GM21423 (cell line): Measurements from ENCODE around the gene TWSG1.
"Not testable (repeated sequence)": the region's sequence is repeated elsewhere in the genome, so short reads cannot be mapped to it uniquely, and the experiment has no call there.

ENCODE experiments used
- ATAC-seq: cut with Tn5 transposase; IDR thresholded peaks from one replicate; pipeline ENCODE4 v1.9.1; 2021; ENCODE audit warnings: mild to moderate bottlenecking, moderate library complexity; ENCODE audit not compliant: unreplicated experiment

Gene TWSG1

GRCh38 chr18:9334973-9335696 is 562 bp downstream of the TWSG1 start:
- ATAC-seq: peak; percentile 35

GRCh38 chr18:9335697-9336045 is 1.1 kb downstream of the TWSG1 start:
- ATAC-seq: no peak

GRCh38 chr18:9336827-9337226 is 2.3 kb downstream of the TWSG1 start:
- no peak for ATAC-seq

GRCh38 chr18:9337873-9338272 is 3.3 kb downstream of the TWSG1 start:
- no peak for ATAC-seq

GRCh38 chr18:9340472-9340871 is 5.9 kb downstream of the TWSG1 start:
- no peak for ATAC-seq

GRCh38 chr18:9343577-9343976 is 9.0 kb downstream of the TWSG1 start:
- ATAC-seq: no peak

GRCh38 chr18:9346775-9347174 is 12.2 kb downstream of the TWSG1 start:
- no peak for ATAC-seq

GRCh38 chr18:9348079-9348671 is 13.6 kb downstream of the TWSG1 start:
- no peak for ATAC-seq

GRCh38 chr18:9348766-9349165 is 14.2 kb downstream of the TWSG1 start:
- no peak for ATAC-seq

GRCh38 chr18:9353596-9353995 is 19.0 kb downstream of the TWSG1 start:
- ATAC-seq: peak; percentile 87

- peak; percentile 43 for ATAC-seq
Measured at GRCh38 chr18:9354256-9354655, 19.7 kb downstream of the TWSG1 start.

- no peak for ATAC-seq
Measured at GRCh38 chr18:9356976-9357375, 22.4 kb downstream of the TWSG1 start.

- no peak for ATAC-seq
Measured at GRCh38 chr18:9359796-9360195, 25.2 kb downstream of the TWSG1 start.

GRCh38 chr18:9361191-9361590 is 26.6 kb downstream of the TWSG1 start:
- no peak for ATAC-seq

- no peak for ATAC-seq
Measured at GRCh38 chr18:9362869-9363268, 28.3 kb downstream of the TWSG1 start.

- ATAC-seq: no peak
Measured at GRCh38 chr18:9364242-9364641, 29.7 kb downstream of the TWSG1 start.

- no peak for ATAC-seq
Measured at GRCh38 chr18:9365406-9365805, 30.8 kb downstream of the TWSG1 start.

- no peak for ATAC-seq
Measured at GRCh38 chr18:9366126-9366714, 31.6 kb downstream of the TWSG1 start.

GRCh38 chr18:9373254-9373653 is 38.7 kb downstream of the TWSG1 start:
- ATAC-seq: not testable (repeated sequence)

GRCh38 chr18:9379118-9379517 is 44.5 kb downstream of the TWSG1 start:
- ATAC-seq: no peak

GRCh38 chr18:9380101-9380500 is 45.5 kb downstream of the TWSG1 start:
- ATAC-seq: no peak

GRCh38 chr18:9380621-9381395 is 46.2 kb downstream of the TWSG1 start:
- ATAC-seq: no peak
